ES-I3 (cell line): ENCODE results near the gene PLD4.

Source experiments
- H3K36me3 ChIP-seq: 2 replicates; pipeline ENCODE4 v1.6.1; 2013; ENCODE audit warnings: mild to moderate bottlenecking, low read length, control low read depth, moderate library complexity; ENCODE audit not compliant: insufficient read depth
- H3K4me1 ChIP-seq: 2 replicates; pipeline ENCODE4 v1.6.1; 2013; ENCODE audit warnings: mild to moderate bottlenecking, control low read depth, low read length; ENCODE audit not compliant: insufficient read depth
- H3K9ac ChIP-seq: 2 replicates; pipeline ENCODE4 v1.6.1; 2013; ENCODE audit warnings: low read depth, mild to moderate bottlenecking, low read length, moderate library complexity
- H3K9me3 ChIP-seq: 2 replicates; pipeline ENCODE4 v1.6.1; 2013; ENCODE audit warnings: mild to moderate bottlenecking, low read length, moderate library complexity; ENCODE audit not compliant: control insufficient read depth, insufficient read depth

Gene PLD4

GRCh38 chr14:104891664-104892530 is 32.8 kb upstream of the PLD4 start:
- no peaks in the 10 kb centered on the region for H3K36me3 ChIP-seq
- no peak overlapping the region for H3K9ac ChIP-seq
- no peaks in the 10 kb centered on the region for H3K4me1 ChIP-seq
- no peaks in the 10 kb centered on the region for H3K9me3 ChIP-seq

DNA sequence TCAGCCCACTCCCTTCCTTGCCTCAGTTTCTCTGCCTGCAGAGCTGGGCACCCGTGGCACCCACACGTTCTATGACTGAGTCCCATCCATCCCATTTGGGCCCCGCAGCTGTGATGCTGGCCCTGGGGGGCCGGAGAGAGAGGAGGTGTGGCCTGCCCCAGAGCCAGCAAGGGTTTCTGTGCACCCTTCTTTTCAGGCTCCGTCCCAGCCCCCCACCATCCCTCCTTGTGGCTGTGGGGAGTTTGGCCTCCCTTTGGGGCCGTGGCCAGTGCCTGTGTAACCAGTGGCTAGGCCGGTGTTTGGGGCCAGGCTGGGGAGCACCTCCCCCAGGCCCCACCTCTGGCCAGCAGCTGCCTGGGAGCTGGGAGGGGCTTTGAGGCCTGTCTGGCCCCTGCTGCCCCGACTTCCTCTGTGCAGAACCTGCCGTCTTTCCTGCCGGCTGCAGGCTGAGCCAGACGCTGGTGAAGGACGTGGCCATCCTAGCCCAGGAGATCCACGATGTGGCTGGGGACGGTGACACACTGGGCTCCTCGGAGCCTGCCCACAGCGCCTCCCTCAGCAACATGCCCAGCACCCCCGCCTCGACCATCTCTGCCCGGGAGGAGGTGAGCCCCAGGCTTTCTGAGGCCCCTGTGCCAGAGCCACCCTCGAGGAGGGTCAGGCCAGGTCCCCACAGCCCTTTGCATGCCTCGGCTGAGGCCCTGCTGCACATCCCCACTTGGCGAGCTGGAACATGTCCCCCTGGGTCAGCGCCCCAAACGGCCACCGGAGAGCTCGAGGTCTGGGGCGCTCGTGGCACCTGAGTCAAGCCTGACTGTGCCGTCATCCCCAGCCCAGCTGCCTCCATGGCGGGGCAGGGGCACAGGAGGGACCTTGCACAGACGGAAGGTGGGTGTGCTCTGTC is 31.9 kb upstream of the PLD4 start:
- H3K36me3 ChIP-seq = no peaks in the 10 kb centered on the region
- no peaks in the 10 kb centered on the region for H3K9me3 ChIP-seq
- no peaks in the 10 kb centered on the region for H3K4me1 ChIP-seq
- H3K9ac ChIP-seq = no peak overlapping the region

GRCh38 chr14:104893435-104894207 is 31.1 kb upstream of the PLD4 start:
- Histone ChIP-seq H3K4me1 (no peaks in the 10 kb centered on the region), H3K9ac (no peak overlapping the region), H3K36me3 (no peaks in the 10 kb centered on the region), H3K9me3 (no peaks in the 10 kb centered on the region)

DNA sequence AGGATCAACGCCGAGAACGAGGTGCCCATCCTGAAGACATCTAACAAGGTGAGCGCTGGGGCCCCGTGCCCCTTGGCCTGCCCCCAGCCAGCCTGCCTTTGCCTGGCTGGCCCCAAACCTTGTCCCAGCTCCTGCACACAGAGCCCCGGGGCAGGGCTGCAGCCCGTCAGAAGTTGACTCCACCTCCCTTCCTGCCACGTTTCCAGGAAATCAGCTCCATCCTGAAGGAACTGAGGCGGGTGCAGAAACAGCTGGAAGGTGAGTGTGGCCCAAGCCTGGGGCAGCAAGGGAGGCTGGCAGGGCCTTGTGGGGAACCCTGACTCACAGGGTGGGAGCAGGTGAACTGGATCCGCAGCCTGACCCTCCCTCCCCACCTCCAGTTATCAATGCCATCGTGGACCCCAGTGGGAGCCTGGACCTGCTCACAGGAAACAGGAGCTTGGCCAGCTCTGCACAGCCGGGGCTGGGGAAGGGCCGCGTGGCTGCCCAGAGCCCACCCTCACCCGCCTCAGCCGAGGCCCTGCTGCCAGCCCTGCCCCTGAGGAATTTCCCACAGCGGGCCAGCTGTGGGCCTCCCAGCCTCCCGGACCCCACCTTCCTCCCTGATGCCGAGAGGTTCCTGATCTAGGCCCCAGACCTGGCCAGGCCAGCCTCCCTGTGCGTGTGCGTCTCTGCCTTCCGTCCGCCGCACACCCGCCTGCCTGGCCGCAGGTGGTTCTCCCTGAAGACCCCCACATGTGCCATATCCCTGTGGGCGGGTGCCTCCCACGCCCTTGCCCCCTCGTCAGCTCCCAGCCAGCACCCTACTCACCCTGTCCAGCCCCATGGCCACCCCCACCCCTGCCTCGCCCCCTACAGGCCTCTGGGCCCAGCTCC is 30.1 kb upstream of the PLD4 start:
- Histone ChIP-seq H3K4me1 (no peaks in the 10 kb centered on the region), H3K9me3 (no peaks in the 10 kb centered on the region), H3K9ac (no peak overlapping the region), H3K36me3 (no peaks in the 10 kb centered on the region)

DNA sequence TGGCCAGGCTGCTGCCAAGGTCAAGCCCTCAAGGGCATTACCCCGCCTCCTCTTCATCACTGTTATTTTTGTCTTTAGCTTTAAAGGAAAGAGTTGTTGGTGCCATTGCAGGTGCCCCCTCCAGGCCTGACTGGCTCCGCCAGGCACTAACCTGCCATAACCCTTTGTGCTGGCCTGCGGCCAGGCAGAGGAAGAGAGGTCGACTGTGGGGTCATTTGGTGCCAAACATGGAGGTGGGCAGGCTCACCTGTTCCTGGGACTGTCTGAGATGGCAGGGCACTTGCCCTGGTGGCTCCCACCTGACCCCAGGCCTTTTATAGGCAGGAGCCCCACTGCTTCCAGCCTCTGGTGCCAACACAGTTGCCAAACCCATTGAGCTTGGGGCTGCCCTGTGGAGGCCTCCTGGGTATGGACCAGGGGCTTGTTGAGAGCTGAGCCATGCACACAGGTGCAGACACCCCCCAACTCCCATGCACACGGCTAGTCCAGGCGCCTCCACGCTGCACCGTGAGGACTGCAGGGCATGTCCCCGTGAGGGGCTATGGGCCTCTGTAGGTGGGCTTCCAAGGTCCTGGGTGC is 29.4 kb upstream of the PLD4 start:
- Histone ChIP-seq H3K9ac (no peak overlapping the region), H3K4me1 (no peaks in the 10 kb centered on the region), H3K36me3 (no peaks in the 10 kb centered on the region), H3K9me3 (no peaks in the 10 kb centered on the region)

DNA sequence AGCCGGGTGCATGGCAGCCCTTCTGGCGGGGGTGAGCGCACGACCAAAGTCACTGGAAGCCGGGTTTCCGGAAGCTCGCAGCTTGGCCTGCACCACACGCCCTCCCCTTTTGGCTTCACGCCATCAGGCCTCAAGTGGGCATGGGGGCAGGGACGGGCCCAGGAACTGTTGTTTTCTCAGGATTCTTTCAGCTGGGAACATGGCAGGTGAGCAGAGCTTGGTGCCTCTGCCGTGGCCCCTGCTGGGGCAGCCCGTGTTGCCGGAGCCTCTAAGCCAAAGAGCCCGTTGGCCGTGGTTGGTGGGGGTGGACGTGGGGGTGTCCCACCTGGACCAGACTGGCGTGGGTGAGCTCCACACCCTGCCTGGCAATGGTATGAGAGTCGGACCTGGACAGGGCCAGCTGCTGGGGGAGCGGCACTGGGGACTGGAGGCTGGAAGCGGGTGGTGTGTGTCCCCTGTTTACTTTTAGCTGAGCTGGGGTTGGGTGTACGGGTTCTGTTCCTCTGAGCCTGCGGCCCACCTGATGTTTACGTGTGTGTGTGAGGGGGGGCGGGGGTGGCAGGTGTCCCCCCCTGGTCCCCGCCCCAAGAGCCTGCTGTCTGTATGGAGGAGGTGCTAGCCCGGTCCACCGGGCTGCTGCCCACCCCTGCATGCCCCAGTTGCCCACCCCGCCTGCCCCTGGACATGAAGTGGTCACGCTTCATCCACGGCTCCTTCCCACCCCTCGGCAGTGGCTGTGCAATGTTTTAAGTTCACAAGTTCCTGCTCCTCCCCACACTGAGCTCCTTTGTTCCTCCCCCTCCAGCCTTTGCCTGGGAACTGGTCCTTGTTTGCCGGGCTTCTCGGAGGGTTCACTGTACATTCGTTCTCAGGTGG is 28.7 kb upstream of the PLD4 start:
- no peaks in the 10 kb centered on the region for H3K4me1 ChIP-seq
- no peaks in the 10 kb centered on the region for H3K36me3 ChIP-seq

DNA sequence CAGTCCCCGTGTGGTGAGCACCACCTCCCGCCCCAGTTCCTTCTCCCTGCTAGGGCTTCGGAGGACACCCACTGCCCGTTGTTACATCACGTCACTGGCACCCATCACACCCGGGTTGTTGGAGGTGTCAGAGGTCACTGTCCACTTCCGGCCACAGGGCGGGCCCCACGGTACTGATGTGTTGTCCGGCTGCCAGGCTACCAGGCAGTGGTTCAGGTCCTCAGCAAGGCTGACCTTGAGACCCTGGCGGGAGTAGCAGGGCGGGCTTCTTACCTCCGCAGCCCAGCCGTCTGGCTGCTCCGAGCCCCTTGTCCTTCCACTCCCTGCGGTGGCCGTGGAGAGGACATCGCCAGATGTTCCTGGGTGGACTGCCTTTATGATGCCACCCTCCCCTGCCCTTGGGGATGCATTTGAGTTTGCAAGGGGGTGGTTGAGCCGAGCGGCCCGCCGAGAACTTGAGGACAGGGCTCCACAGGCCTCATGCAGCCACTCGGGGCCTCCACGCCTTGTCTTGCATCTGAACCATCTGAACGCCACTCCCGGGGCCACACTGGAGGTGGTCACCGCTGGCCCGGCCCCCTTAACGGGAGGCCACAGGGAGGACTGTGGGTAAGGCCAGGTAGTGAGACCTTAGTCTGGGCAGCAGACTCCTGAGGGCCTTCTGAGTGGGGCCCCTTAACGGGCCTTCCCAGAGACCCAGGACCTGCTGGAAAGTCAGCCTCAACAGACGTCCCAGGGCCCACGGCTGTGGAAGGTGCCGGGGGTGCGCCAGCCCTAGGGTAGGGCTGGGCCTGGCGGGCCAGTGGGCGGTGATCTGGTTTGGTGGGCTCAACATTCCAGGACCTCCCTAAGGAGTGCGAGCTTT is 27.1 kb upstream of the PLD4 start:
- Histone ChIP-seq H3K9me3 (no peaks in the 10 kb centered on the region), H3K36me3 (no peaks in the 10 kb centered on the region), H3K4me1 (no peaks in the 10 kb centered on the region)

More for the DNA sequence above, 28.7 kb upstream of the PLD4 start:
- H3K9me3 ChIP-seq = no peaks in the 10 kb centered on the region
- no peak overlapping the region for H3K9ac ChIP-seq

DNA sequence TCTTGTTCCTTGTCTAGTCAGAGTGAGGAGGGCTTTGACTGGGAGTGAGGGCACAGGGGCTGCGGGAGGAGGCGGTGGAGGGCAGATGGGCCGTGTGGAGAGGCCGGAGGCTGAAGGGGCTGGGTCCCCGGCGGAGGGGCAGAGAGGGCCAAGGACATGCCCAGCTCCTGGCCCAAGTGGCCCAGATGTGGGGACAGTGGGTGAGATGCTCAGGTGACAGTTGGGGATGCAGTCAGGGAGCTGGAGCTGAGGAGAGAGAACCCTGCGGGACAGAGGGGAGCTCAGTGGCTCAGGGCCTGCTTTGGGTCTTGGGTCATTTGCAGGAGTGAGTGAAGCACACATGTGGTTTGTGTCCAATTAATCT is 26.5 kb upstream of the PLD4 start:
- no peak overlapping the region for H3K9ac ChIP-seq
- H3K36me3 ChIP-seq = no peaks in the 10 kb centered on the region
- no peaks in the 10 kb centered on the region for H3K4me1 ChIP-seq
- no peaks in the 10 kb centered on the region; the same call in 1 of the 2 replicates for H3K9me3 ChIP-seq

More for the DNA sequence above, 27.1 kb upstream of the PLD4 start:
- no peak overlapping the region for H3K9ac ChIP-seq

DNA sequence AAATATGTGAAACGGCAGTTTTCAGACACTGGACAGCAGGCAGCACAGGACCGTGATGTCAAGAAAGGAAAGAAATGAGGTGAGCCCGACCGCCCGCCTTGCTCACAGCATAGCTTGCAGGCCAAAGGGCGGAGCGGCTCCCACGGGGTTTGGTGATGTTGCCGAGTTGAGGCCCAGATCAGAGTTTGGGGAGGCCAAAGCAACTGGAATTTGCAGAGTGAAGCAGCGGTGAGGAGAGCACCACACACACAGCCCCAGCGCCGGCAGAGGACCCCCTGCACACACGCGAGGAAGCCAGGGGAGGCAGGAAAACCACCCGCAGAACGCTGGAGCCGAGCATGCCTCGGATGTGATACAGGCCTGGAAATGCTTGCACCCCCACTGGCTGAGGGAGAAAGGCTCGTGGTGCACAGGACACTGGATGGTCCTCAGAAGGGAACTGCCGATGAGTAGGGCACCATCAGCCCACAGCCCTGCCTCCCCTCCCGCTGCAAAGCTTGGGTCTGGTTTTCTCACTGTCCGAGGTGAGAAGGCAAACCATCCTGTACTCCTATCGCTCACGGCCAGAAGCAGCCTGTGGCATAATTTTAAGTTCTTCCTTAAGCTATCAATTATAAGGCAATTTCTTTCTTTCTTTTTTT is 25.7 kb upstream of the PLD4 start:
- Histone ChIP-seq H3K9me3 (peaks cover 4% of the 10 kb centered on the region; the same call in 1 of the 2 replicates), H3K36me3 (no peaks in the 10 kb centered on the region), H3K9ac (no peak overlapping the region), H3K4me1 (no peaks in the 10 kb centered on the region)

- H3K9me3 ChIP-seq = peaks cover 8% of the 10 kb centered on the region
Measured at GRCh38 chr14:104899781-104900180, 24.9 kb upstream of the PLD4 start.

DNA sequence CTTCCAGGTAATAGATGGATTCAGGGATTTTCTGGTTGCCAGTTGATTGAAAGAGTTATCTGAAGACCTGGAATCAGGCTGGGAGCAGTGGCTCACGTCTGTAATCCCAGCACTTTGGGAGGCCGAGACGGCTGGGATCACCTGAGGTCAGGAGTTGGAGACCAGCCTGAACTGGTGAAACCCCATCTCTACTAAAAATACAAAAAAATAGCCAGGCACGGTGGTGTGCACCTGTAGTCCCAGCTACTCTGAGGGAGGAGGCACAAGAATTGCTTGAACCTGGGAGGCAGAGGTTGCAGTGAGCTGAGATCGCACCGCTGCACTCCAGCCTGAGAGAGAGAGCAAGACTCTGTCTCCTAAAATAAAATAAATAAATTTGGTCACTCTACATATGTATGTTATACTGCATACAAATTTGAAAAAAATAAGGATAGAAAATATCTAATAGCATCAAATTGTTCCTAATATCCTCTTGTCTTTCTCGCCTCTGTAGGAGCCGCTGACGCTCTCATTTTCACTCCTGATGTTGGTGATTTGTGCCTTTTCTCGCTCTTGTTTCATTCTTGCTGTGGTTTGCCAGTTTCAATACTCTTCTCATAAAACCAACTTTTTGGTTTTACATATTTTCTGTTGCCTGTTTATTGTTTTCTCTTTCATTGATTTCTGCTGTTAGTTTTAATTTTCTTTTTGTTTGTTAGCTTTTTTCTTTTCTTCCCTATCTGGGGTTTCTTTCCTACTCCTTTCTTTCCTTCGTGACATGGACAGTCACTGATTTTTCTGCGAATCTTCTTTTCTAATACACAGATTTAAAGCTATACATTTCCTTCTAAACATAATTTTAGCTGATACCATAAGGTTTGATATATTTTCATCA is 23.8 kb upstream of the PLD4 start:
- Histone ChIP-seq H3K9ac (no peak overlapping the region), H3K9me3 (peaks cover 8% of the 10 kb centered on the region), H3K36me3 (no peaks in the 10 kb centered on the region), H3K4me1 (no peaks in the 10 kb centered on the region)

More at GRCh38 chr14:104899781-104900180, 24.9 kb upstream of the PLD4 start:
- no peaks in the 10 kb centered on the region for H3K4me1 ChIP-seq
- no peaks in the 10 kb centered on the region for H3K36me3 ChIP-seq
- no peak overlapping the region for H3K9ac ChIP-seq
